DND-41 (cell line): ENCODE results near the gene KCNJ1.
A peak's percentile ranks its signal among the peaks of the same experiment; 100 is the strongest.

Source experiments
- ATAC-seq: fragments of 200-7000 bp; cut with Tn5 transposase; 3 replicates; pipeline ENCODE4 v1.9.1; 2021; ENCODE audit warnings: low read depth; ENCODE audit not compliant: insufficient read depth
- DNase-seq: peaks from one replicate; pipeline ENCODE4 v3.0.0-alpha.2; 2020
- H2AFZ ChIP-seq: 2 replicates; pipeline ENCODE4 v1.6.0; 2012; ENCODE audit warnings: low read depth, low read length
- H3K27ac ChIP-seq: 2 replicates; pipeline ENCODE4 v1.5.1; 2012; ENCODE audit warnings: low read length, inconsistent platforms
- H3K27me3 ChIP-seq: fragments of 200-600 bp; sonication (generic); 2 replicates; pipeline ENCODE4 v1.6.0; 2012; ENCODE audit warnings: low read length, mild to moderate bottlenecking, inconsistent platforms; ENCODE audit not compliant: insufficient read depth, poor library complexity
- H3K36me3 ChIP-seq: 2 replicates; pipeline ENCODE4 v1.5.1; 2012; ENCODE audit warnings: low read length, inconsistent platforms; ENCODE audit not compliant: insufficient read depth
- H3K4me1 ChIP-seq: 2 replicates; pipeline ENCODE4 v1.5.1; 2012; ENCODE audit warnings: mild to moderate bottlenecking, low read length; ENCODE audit not compliant: insufficient read depth
- H3K4me2 ChIP-seq: 2 replicates; pipeline ENCODE4 v1.6.0; 2012; ENCODE audit warnings: mild to moderate bottlenecking, moderate library complexity, low read length, inconsistent platforms; ENCODE audit not compliant: insufficient read depth
- H3K4me3 ChIP-seq, 2 experiments: fragments of 200-600 bp in 1 of 2; shearing (Covaris generic) in 1 of 2; 2 replicates each; pipeline ENCODE4 v1.5.1; 2012 to 2016; ENCODE audit warnings: inconsistent platforms in 2 of 2, low read length in 2 of 2, mild to moderate bottlenecking in 2 of 2, low read depth in 1 of 2, moderate library complexity in 1 of 2
- H3K79me2 ChIP-seq: 2 replicates; pipeline ENCODE4 v1.6.0; 2012; ENCODE audit warnings: low read length, inconsistent platforms; ENCODE audit not compliant: insufficient read depth
- H3K9ac ChIP-seq: 2 replicates; pipeline ENCODE4 v1.6.0; 2012; ENCODE audit warnings: low read depth, mild to moderate bottlenecking, inconsistent platforms, low read length, moderate library complexity
- H3K9me3 ChIP-seq: 2 replicates; pipeline ENCODE4 v1.5.1; 2012; ENCODE audit warnings: low read length, moderate library complexity, mild to moderate bottlenecking, inconsistent platforms; ENCODE audit not compliant: insufficient read depth, severe bottlenecking
- H4K20me1 ChIP-seq: 2 replicates; pipeline ENCODE4 v1.6.0; 2012; ENCODE audit warnings: low read length; ENCODE audit not compliant: insufficient read depth
- CTCF ChIP-seq: IDR thresholded peaks from 2 replicates; pipeline ENCODE4 v1.5.1; 2012; ENCODE audit warnings: borderline replicate concordance, low read length, moderate library complexity, mild to moderate bottlenecking; ENCODE audit not compliant: poor library complexity, severe bottlenecking; ENCODE audit errors: extremely low read depth
- EZH2 ChIP-seq: IDR thresholded peaks from 3 replicates; pipeline ENCODE4 v1.6.1; 2012; ENCODE audit warnings: borderline replicate concordance, low read depth, mild to moderate bottlenecking, moderate library complexity, low read length, inconsistent platforms; ENCODE audit not compliant: severe bottlenecking

KCNJ1 gene

GRCh38 chr11:128821556-128821955, 45.5 kb downstream of the KCNJ1 start:
- H3K9ac ChIP-seq, result no peak overlapping the region
- H3K4me1 ChIP-seq, result no peaks in the 10 kb centered on the region
- H3K4me2 ChIP-seq, result no peak overlapping the region
- H3K79me2 ChIP-seq, result no peaks in the 10 kb centered on the region
- H3K36me3 ChIP-seq, result peaks cover 19% of the 10 kb centered on the region
- no peaks in the 10 kb centered on the region for H4K20me1 ChIP-seq
- ATAC-seq (no peak), DNase-seq (no peak)
- no peak overlapping the region for H2AFZ ChIP-seq
- TF ChIP-seq EZH2 (no peak), CTCF (no peak)
- no peaks in the 10 kb centered on the region for H3K27me3 ChIP-seq
- no peak overlapping the region for H3K4me3 ChIP-seq
- H3K9me3 ChIP-seq, result no peaks in the 10 kb centered on the region
- no peak overlapping the region for H3K27ac ChIP-seq

- no peaks in the 10 kb centered on the region for H4K20me1 ChIP-seq
- peaks cover 26% of the 10 kb centered on the region for H3K36me3 ChIP-seq
- H3K79me2 ChIP-seq, result no peaks in the 10 kb centered on the region
- ATAC-seq, result no peak
- no peak for DNase-seq
- H3K9ac ChIP-seq, result no peak overlapping the region
- no peaks in the 10 kb centered on the region for H3K27me3 ChIP-seq
- H2AFZ ChIP-seq, result no peak overlapping the region
- no peak overlapping the region for H3K4me2 ChIP-seq
- H3K4me1 ChIP-seq, result no peaks in the 10 kb centered on the region
- no peak overlapping the region for H3K27ac ChIP-seq
- H3K4me3 ChIP-seq, result no peak overlapping the region
- no peaks in the 10 kb centered on the region for H3K9me3 ChIP-seq
- TF ChIP-seq EZH2 (no peak), CTCF (no peak)
These were observed 47.9 kb downstream of the KCNJ1 start for GRCh38 chr11:128819198-128819597.

GRCh38 chr11:128814856-128815705, 52.0 kb downstream of the KCNJ1 start:
- DNase-seq (no peak), ATAC-seq (peak; percentile 14; the same call in 1 of the 3 replicates)
- Histone ChIP-seq H3K4me3 (no peak overlapping the region), H3K27me3 (no peaks in the 10 kb centered on the region), H3K4me1 (no peaks in the 10 kb centered on the region), H4K20me1 (no peaks in the 10 kb centered on the region), H3K79me2 (no peaks in the 10 kb centered on the region), H2AFZ (no peak overlapping the region), H3K4me2 (no peak overlapping the region), H3K36me3 (peaks cover 55% of the 10 kb centered on the region), H3K9me3 (no peaks in the 10 kb centered on the region), H3K27ac (no peak overlapping the region), H3K9ac (no peak overlapping the region)
- no peak for TF ChIP-seq CTCF
- TF ChIP-seq EZH2, result no peak
